Measurements from ENCODE around the gene TCTN2.

TCTN2 gene

DNA sequence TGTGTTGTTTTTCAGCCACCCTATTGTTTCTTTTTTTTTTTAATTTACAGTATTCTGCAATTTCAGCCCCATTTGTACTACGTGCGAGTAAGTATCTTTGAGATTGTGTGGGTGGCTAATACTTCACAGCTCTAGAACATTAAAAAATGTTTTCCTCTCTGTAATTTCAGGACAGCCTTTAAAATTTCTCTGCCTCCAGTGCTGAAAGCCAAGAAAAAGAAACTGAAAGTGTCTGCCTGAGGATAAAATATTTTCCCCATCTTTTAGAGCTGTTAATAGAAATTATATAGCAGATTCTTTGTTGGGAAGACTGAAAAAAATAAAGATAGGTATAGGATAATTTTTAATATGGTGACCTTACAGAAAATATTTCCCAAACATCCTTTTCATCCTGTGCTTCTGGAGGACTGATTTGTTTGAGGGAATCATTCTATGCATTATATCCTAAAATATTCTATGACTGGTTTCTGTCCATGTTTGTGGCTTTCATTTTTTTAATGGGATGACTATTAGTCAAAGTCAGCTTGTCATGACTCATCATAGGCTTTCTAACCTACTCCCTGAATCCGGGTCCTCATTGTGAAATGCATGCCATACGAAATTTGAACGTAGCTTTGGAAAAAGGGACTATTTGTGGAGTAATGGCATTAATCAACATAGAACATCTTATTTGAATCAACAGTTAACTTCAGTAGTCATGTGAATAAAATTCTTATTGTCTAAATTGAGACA, 10.8 kb upstream of the TCTN2 start:
- TF ChIP-seq GATA3 (IDR thresholded peaks at IDR 0.05; ENCODE audit: low read depth, low read length) = no peak
- no peak for TF ChIP-seq GATA2 (IDR thresholded peaks at IDR 0.05; ENCODE audit: low read depth, low read length)

DNA sequence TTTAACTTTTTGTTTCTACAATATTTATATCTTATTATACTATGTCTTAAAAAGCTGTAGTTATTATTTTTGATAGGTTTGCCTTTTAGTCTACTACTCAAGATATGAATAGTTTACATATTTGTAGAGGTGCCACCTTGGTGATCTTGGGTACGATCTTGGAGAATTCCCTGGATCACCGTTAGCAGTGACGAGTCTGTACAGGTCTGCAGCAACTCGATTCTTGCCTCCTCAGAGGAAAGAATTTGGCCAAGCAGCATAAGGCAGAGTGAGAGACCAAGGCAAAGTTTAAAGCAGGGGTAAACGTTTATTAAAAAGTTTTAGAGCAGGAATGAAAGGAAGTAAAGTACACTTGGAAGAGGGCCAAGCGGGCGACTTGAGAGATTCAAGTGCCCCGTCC, 3.1 kb upstream of the TCTN2 start:
- TF ChIP-seq GATA3 (IDR thresholded peaks at IDR 0.05; ENCODE audit: low read depth, low read length) (no peak), GATA2 (IDR thresholded peaks at IDR 0.05; ENCODE audit: low read depth, low read length) (no peak)

DNA sequence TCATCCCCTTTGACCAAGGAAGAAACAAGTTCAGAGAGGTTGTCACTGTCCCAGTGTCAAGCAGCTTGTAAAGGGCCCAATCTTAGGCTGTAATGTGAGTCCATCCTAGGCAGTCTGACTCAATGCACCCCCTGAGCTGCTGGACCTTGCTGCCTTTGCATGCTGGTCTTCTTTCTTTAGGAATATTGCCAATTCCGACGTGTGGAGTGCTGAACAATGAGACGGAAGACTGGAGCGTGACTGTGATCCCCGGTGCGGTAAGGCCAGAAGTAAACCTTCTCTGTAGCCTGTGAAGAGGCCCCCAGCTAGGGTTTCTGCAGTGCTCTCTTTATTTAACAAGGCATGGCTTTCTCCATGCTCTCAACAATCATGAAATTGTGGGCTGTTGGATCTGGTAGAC, 963 bp downstream of the TCTN2 start:
- no peak for TF ChIP-seq GATA2 (IDR thresholded peaks at IDR 0.05; ENCODE audit: low read depth, low read length)
- no peak for TF ChIP-seq GATA3 (IDR thresholded peaks at IDR 0.05; ENCODE audit: low read depth, low read length)

DNA sequence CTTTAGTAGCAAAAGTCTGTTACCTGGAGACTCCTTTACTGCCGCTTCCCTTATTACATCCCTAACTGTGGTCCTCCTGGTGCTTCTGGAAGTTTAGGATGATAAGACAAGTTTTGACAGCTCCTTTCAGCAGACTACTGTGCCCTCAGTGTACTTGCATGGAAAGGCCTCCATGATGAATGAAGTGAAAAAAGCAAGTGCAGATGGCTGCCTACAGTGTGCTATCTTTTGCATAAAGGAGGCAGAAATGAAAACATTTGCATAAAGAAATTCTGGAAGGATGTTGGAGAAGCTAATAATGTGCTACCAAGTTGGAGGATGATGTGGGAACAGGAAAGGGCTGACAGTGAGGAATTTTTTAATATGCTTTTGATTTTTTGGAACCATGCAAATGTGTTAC, 4.5 kb downstream of the TCTN2 start:
- TF ChIP-seq GATA3 (IDR thresholded peaks at IDR 0.05; ENCODE audit: low read depth, low read length) = no peak
- no peak for TF ChIP-seq GATA2 (IDR thresholded peaks at IDR 0.05; ENCODE audit: low read depth, low read length)

DNA sequence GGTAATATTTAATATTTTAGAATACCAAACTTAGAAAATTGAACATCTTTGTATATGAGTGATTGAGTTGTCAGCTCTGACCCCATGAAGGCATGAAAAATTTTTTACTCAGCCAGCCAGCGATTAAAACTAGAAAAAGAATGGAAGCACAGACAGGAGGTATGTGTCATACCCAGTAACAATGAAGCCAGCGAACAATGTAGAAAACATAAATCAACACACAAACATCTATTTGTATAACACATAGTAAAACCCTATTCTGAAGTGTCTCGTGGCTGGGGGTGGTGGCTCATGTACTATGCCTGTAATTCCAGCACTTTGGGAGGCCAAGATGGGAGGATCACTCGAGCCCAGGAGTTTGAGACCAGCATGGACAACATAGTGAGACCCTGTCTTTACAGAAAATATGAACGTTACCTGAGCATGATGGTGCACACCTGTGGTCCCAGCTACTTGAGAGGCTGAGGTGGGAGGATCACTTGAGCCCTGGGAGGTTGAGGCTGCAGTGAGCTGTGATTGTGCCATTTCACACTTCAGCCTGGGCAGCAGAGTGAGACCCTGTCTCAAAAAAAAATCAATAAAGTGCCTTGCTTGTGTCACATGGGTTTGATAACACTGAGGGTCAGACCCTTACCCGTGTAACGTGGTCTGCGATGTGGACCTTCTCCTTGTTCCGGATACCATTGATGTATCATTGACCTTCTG, 5.9 kb downstream of the TCTN2 start:
- TF ChIP-seq GATA2 (IDR thresholded peaks at IDR 0.05; ENCODE audit: low read depth, low read length) = no peak
- no peak for TF ChIP-seq GATA3 (IDR thresholded peaks at IDR 0.05; ENCODE audit: low read depth, low read length)

DNA sequence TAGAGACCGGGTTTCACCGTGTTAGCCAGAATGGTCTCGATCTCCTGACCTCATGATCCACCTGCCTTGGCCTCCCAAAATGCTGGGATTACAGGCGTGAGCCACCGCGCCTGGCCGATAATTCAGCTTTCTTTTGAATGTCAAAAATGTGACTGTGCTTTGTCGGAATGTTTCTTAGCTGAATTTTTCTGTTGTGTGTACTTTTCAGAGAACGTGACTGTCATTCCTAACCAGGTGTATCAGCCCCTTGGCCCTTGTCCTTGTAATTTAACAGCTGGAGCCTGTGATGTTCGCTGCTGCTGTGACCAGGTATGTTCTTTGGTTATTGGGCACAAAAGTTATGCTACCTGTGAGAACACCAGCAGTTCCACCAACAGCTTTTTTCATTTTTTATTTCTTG, 8.1 kb downstream of the TCTN2 start:
- TF ChIP-seq GATA2 (IDR thresholded peaks at IDR 0.05; ENCODE audit: low read depth, low read length) (no peak), GATA3 (IDR thresholded peaks at IDR 0.05; ENCODE audit: low read depth, low read length) (no peak)

DNA sequence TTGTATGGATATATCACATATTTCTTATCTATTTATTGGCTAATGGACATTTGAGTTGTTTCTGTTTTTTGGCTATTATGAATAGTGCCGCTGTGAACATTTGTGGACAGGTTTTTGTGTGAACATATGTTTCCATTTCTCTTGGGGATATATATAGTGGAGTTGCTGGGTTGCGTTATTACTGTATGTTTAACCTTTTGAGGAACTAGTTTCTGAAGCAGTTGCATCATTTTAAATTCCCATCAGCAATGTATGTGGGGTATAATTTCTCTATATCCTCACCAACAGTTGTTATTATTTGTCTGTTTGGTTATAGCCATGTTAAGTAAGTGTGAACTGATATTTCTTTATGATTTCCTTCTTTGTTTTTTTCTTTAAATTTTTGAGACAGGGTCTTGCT, 10.7 kb downstream of the TCTN2 start:
- TF ChIP-seq GATA3 (IDR thresholded peaks at IDR 0.05; ENCODE audit: low read depth, low read length) (no peak), GATA2 (IDR thresholded peaks at IDR 0.05; ENCODE audit: low read depth, low read length) (no peak)

DNA sequence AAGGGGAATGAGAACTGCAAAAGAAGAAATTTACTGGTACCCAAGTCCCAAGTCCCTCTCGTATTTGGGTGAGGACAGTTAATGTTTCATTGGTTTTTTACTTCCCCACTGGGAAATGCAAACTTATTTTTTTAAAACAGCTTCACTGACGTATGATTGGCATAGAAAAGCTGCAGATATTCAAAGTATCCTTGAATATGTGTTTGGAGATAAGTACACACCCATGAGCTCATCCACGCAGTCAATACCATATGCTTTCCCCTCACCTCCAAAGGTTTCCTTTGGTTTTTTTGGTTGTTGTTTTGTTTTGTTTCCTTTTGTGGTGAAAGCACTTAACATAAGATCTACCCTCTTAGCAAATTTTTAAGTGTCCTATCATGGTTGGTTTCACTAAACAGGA, 13.1 kb downstream of the TCTN2 start:
- TF ChIP-seq GATA2 (IDR thresholded peaks at IDR 0.05; ENCODE audit: low read depth, low read length) (no peak), GATA3 (IDR thresholded peaks at IDR 0.05; ENCODE audit: low read depth, low read length) (no peak)

DNA sequence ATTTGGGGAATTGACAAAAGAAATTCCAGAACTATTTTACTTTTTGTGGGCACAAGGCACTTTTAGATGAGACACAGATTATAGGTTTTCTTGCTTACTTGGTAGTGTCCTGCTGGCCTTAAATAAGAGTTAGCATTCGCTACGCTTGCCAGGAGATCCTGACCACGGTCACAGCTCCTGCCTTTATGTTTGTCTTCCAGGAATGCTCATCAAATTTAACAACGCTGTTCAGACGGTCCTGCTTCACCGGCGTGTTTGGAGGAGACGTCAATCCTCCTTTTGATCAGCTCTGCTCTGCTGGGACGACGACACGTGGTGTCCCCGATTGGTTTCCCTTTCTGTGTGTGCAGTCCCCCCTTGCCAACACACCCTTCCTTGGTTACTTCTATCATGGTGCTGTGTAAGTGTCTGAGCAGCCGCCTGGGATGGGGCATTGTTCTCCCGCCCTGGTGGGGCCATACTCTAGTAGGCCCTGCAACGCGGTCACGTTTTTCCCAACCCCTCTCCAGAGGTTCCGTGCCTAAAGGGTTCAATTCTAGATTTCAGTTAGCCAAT, 15.8 kb downstream of the TCTN2 start:
- TF ChIP-seq GATA3 (IDR thresholded peaks at IDR 0.05; ENCODE audit: low read depth, low read length) (no peak), GATA2 (IDR thresholded peaks at IDR 0.05; ENCODE audit: low read depth, low read length) (no peak)

DNA sequence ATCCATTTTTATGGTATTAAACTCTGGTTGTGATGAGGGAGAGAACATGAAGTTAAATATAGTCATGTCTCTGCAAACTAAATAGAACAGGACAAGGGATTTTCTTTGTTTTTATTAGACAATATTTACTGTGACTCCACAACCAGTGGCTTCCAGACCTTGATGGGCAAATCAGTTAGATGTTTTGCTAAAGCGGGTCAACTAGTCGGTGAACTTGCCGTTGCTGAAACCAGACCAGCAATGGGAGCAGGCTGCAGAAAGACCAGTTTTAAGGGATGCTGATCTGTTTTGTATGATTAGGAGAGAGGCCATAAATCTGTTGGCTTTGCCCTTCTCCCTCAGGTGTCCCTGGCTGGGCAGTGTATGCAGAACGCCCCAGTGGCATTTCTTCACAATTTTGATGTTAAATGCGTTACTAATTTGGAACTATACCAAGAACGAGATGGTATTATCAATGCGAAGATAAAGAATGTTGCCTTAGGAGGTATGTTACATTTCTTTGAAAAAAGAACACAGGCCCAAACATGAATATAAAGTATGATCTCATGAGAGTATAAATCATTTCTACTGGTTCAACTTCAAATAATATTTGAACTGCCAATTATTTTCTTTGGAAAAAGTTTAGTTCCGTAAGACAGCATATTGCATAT, 19.4 kb downstream of the TCTN2 start:
- TF ChIP-seq GATA3 (IDR thresholded peaks at IDR 0.05; ENCODE audit: low read depth, low read length) (no peak), GATA2 (IDR thresholded peaks at IDR 0.05; ENCODE audit: low read depth, low read length) (no peak)

DNA sequence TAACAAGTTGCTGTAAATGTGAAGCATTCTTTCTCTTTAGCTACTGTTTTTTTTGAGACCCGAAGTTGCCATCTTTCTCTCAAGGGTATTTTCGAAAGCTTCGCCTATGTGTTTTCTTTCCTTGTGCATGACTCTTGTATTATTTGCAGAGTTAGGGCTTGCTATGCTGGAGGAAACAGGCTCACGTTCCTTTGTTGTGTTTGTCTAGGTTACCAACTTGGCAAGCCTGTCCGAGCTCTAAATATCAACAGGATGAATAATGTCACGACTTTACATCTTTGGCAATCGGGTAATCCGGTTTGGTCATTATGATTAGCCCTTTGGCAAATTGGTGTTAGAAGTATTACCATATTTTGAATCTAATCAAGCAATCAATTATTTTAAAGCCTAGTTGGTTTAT, 25.3 kb downstream of the TCTN2 start:
- no peak for TF ChIP-seq GATA2 (IDR thresholded peaks at IDR 0.05; ENCODE audit: low read depth, low read length)
- TF ChIP-seq GATA3 (IDR thresholded peaks at IDR 0.05; ENCODE audit: low read depth, low read length) = no peak

DNA sequence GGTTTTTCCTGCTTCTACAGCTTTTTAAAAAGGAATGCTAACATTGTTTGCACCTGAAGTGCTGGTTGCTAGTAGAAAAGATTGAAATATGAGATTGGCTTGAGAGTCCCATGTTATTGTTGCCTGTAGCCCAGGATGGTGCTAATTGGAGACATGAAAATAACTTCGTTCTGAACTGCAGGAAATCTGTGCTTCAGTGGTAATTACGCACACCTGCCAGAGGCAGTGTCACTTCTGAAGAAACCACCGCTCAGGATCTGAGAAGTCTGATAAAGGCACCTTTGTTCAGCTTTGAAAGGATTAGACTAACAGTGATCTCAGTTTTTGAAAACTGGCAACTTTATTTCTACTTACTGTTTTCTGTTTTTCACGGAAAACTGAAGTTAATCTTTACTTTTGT, 25.7 kb downstream of the TCTN2 start:
- no peak for TF ChIP-seq GATA2 (IDR thresholded peaks at IDR 0.05; ENCODE audit: low read depth, low read length)
- TF ChIP-seq GATA3 (IDR thresholded peaks at IDR 0.05; ENCODE audit: low read depth, low read length) = no peak

DNA sequence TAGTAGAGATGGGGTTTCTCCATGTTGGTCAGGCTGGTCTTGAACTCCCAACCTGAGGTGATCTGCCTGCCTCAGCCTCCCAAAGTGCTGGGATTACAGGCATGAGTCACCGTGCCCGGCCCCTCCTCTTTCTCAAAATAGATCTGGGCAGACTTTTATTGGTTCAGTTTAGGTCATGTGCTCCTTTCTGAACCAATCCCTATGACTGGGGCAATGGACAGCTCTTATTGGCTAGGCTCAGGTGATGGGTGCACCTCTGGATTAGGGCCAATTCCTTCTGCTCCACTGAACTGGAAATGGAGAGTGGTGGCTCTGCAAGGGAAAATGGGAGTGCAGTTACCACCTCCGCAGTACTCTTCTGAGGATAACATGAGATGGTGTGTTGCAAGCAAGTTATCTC, 35.0 kb downstream of the TCTN2 start:
- TF ChIP-seq GATA3 (IDR thresholded peaks at IDR 0.05; ENCODE audit: low read depth, low read length) (no peak), GATA2 (IDR thresholded peaks at IDR 0.05; ENCODE audit: low read depth, low read length) (no peak)

DNA sequence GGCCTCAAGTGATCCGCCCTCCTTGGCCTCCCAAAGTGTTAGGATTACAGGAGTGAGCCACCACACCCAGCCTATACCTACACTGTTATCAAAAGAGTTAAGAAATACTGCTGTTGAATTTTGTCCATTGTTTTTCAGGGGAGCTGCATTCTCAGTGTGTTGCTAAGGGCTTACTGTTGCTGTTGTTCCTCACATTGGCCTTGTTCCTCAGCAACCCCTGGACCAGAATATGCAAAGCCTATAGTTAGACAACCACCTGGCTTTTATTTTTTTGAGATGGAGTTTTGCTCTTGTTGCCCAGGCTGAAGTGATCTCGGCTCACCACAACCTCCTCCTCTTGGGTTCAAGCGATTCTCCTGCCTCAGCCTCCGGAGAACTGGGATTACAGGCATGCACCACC, 36.6 kb downstream of the TCTN2 start:
- TF ChIP-seq GATA2 (IDR thresholded peaks at IDR 0.05; ENCODE audit: low read depth, low read length) (no peak), GATA3 (IDR thresholded peaks at IDR 0.05; ENCODE audit: low read depth, low read length) (no peak)

All from SH-SY5Y (cell line).